ENCODE data around the gene ITPR1. TPM values are rescaled to one million over a fixed set of nuclear protein-coding genes. Genes with fewer than 3 reads are reported as not detected.

ITPR1 gene
- total RNA-seq, 1 donor from 2014 or later, result 45.9 TPM

GRCh38 chr3:4474683-4475490, 18.3 kb upstream of the ITPR1 start:
- H3K27ac Mint-ChIP-seq, result no peak overlapping the region
- no peaks in the 10 kb centered on the region for H3K4me1 Mint-ChIP-seq (ENCODE audit: unreplicated experiment)
- H3K9me3 Mint-ChIP-seq, result no peaks in the 10 kb centered on the region
- no peak for TF ChIP-seq CTCF (conservative IDR thresholded peaks at IDR 0.05)
- peaks cover 16% of the 10 kb centered on the region for H3K27me3 Mint-ChIP-seq
- DNase-seq (ENCODE audit: extremely low spot score, unreplicated experiment), result no peak
- H3K4me3 Mint-ChIP-seq, result no peak overlapping the region
- no peaks in the 10 kb centered on the region for H3K36me3 Mint-ChIP-seq

- Mint-ChIP-seq H3K27me3 (peaks cover 16% of the 10 kb centered on the region), H3K27ac (no peak overlapping the region), H3K4me1 (ENCODE audit: unreplicated experiment) (no peaks in the 10 kb centered on the region), H3K36me3 (no peaks in the 10 kb centered on the region), H3K9me3 (no peaks in the 10 kb centered on the region), H3K4me3 (no peak overlapping the region)
- TF ChIP-seq CTCF (conservative IDR thresholded peaks at IDR 0.05), result no peak
- no peak for DNase-seq (ENCODE audit: extremely low spot score, unreplicated experiment)
Observed at GRCh38 chr3:4475804-4476203, 17.3 kb upstream of the ITPR1 start.

- Mint-ChIP-seq H3K27ac (no peak overlapping the region), H3K9me3 (no peaks in the 10 kb centered on the region), H3K27me3 (peaks cover 16% of the 10 kb centered on the region), H3K36me3 (no peaks in the 10 kb centered on the region), H3K4me1 (ENCODE audit: unreplicated experiment) (no peaks in the 10 kb centered on the region), H3K4me3 (no peak overlapping the region)
- no peak for DNase-seq (ENCODE audit: extremely low spot score, unreplicated experiment)
- no peak for TF ChIP-seq CTCF (conservative IDR thresholded peaks at IDR 0.05)
Observed at GRCh38 chr3:4476496-4476895, 16.7 kb upstream of the ITPR1 start.

- H3K9me3 Mint-ChIP-seq, result no peaks in the 10 kb centered on the region
- no peak overlapping the region for H3K27ac Mint-ChIP-seq
- H3K27me3 Mint-ChIP-seq, result peaks cover 13% of the 10 kb centered on the region
- H3K4me3 Mint-ChIP-seq, result no peak overlapping the region
- DNase-seq (ENCODE audit: extremely low spot score, unreplicated experiment), result no peak
- no peaks in the 10 kb centered on the region for H3K4me1 Mint-ChIP-seq (ENCODE audit: unreplicated experiment)
- TF ChIP-seq CTCF (conservative IDR thresholded peaks at IDR 0.05), result no peak
- no peaks in the 10 kb centered on the region for H3K36me3 Mint-ChIP-seq
Observed at GRCh38 chr3:4478261-4478660, 14.9 kb upstream of the ITPR1 start.

DNA sequence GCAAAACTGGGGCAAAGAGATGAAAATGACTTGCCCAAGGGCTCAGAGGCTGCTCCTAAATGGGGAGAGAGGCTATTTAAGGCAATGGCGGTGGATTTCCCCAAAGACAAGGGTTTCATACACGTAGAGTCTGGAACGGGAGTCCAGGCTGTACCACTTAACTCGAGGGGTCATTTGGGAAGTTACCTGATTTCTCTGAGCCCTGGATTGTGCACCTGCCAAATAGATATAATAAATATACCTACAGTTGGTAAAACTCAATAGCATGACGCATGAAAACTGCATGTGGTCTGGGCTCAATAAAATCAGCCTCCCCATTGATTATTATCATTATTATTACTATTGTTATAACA, 1.3 kb upstream of the ITPR1 start:
- Mint-ChIP-seq H3K27ac (peak overlapping the region; percentile 90), H3K4me1 (ENCODE audit: unreplicated experiment) (peaks cover 31% of the 10 kb centered on the region), H3K9me3 (no peaks in the 10 kb centered on the region), H3K27me3 (peaks cover 22% of the 10 kb centered on the region), H3K36me3 (no peaks in the 10 kb centered on the region), H3K4me3 (peak overlapping the region; percentile 96)
- no peak for TF ChIP-seq CTCF (conservative IDR thresholded peaks at IDR 0.05)
- no peak for DNase-seq (ENCODE audit: extremely low spot score, unreplicated experiment)

All from type B pancreatic cell (in vitro differentiated cells).